22Rv1 (cell line): ENCODE data around the gene ADAR.

Experiments used
- H3K27ac ChIP-seq: fragments of 450-650 bp; 2 replicates; pipeline ENCODE4 v1.5.1; 2017
- CTCF ChIP-seq: fragments of 450-650 bp; IDR thresholded peaks from 2 replicates; pipeline ENCODE4 v1.5.1; 2017; ENCODE audit warnings: mild to moderate bottlenecking
- ZFX ChIP-seq: fragments of 450-650 bp; IDR thresholded peaks from 2 replicates; pipeline ENCODE4 v1.6.1; 2017; ENCODE audit warnings: antibody characterized with exemption, borderline replicate concordance

The ADAR gene

GRCh38 chr1:154581766-154582165 lies 26.2 kb downstream of the ADAR start:
- no peak for TF ChIP-seq ZFX
- no peak for TF ChIP-seq CTCF
- no peak overlapping the region for H3K27ac ChIP-seq

- TF ChIP-seq CTCF = no peak
- no peak for TF ChIP-seq ZFX
- H3K27ac ChIP-seq = no peak overlapping the region
These were observed 28.6 kb downstream of the ADAR start for GRCh38 chr1:154579374-154579773.

GRCh38 chr1:154578058-154578418 lies 29.9 kb downstream of the ADAR start:
- H3K27ac ChIP-seq = peak overlapping the region; percentile 7; the same call in 1 of the 2 replicates

DNA sequence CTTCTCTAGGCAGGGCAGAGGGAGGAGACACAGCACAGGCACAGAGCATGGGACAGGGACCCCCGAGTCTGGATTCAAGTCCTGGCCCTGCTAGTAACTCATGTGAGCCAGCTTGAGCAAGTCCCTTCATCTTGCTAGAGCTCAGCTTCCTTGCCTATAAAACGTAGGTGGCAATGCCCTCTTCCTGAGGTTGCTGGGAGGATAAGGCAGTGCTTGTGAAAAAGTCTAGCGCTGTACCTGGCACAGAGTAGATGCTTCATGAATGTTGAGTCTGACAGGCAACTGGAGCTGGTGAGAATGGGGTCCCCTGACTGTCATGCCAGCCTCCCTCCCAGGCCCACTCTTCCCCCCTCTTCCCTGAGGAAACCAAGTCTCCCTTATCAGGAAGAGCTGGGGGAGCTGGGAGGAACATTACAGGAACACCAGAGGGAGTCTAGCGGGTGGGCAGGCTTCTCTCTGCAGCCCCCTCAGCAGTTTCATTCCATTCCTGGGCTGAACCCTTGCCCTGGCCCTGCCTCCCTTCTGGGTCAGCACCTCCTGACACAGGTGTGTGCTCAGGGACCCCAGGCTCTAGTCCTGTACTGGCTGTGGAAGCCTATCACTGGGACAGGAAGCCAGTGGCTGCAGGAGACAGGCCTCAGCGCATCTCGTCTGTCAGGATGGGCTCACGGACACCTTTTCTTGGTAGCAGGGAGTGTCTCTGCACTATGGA lies 30.5 kb downstream of the ADAR start:
- H3K27ac ChIP-seq = peak overlapping the region; percentile 7; the same call in 1 of the 2 replicates
- TF ChIP-seq CTCF = no peak

More at GRCh38 chr1:154578058-154578418, 29.9 kb downstream of the ADAR start:
- TF ChIP-seq CTCF (no peak), ZFX (no peak)

GRCh38 chr1:154575951-154576566 lies 31.9 kb downstream of the ADAR start:
- TF ChIP-seq ZFX = no peak
- no peak for TF ChIP-seq CTCF
- no peak overlapping the region for H3K27ac ChIP-seq

DNA sequence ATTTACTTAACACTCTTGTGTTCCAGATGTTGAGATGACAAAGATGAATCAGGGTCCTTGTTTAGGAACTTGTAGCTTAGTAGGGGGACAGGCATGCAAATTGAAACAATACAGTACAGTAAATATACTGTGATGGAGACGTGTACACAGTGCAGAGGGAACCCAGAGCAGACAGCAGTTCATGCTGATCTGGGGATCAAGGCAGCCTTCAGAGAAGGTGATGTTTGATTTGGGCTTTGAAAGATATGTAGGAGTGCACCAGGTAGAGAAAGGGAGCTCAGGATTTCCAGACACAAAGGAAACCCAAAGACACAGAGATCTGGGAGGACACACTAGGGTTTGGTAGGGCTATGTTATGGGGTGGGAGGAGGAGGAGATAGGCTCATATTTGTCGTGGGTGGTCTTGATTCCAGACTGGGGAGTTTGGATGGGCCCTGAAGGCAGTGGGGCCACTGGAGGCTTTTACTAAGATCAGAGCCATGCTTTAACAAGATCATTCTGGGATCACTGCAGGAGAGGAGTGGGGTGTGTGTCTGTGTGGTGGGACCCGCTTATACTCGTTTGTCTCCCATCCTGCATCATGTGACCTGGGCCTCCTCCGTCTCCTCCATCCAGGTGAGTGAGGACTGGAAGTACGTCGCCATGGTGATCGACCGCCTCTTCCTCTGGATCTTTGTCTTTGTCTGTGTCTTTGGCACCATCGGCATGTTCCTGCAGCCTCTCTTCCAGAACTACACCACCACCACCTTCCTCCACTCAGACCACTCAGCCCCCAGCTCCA lies 32.6 kb downstream of the ADAR start:
- peak overlapping the region; percentile 21; the same call in 1 of the 2 replicates for H3K27ac ChIP-seq

More for the DNA sequence above, 32.6 kb downstream of the ADAR start:
- no peak for TF ChIP-seq CTCF
- no peak for TF ChIP-seq ZFX
